Fibroblast of skin of right quadriceps (primary cell): ENCODE results near the gene DHRS11.

Experiments
- DNase-seq: peaks from one replicate; pipeline ENCODE4 v3.0.0-alpha.2; 2013

The DHRS11 gene

GRCh38 chr17:36591434-36592315, at the start of gene DHRS11:
DHRS11 (plus strand) TSS chr17:36591879; CDS start chr17:36592010, 131 bp downstream.
- DNase-seq, result peak; percentile 65

- no peak for DNase-seq
Measured at GRCh38 chr17:36542755-36543154, 48.9 kb upstream of the DHRS11 start.

GRCh38 chr17:36544044-36544306, 47.7 kb upstream of the DHRS11 start:
- peak; percentile 32 for DNase-seq

GRCh38 chr17:36544307-36545076, 47.2 kb upstream of the DHRS11 start, which contains the start of gene GGNBP2:
GGNBP2 (plus strand) TSS chr17:36544919; CDS start chr17:36545725, 806 bp downstream.
- peak; percentile 94 for DNase-seq

GRCh38 chr17:36545077-36545464, 46.6 kb upstream of the DHRS11 start:
- DNase-seq, result no peak

- DNase-seq, result peak; percentile 98
Measured at GRCh38 chr17:36545465-36546417, 45.9 kb upstream of the DHRS11 start.

GRCh38 chr17:36546418-36547093, 45.1 kb upstream of the DHRS11 start:
- no peak for DNase-seq

- no peak for DNase-seq
Measured at GRCh38 chr17:36547776-36548175, 43.9 kb upstream of the DHRS11 start.

- DNase-seq, result no peak
Measured at GRCh38 chr17:36550491-36551417, 40.9 kb upstream of the DHRS11 start.

- DNase-seq, result no peak
Measured at GRCh38 chr17:36553459-36553858, 38.2 kb upstream of the DHRS11 start.

GRCh38 chr17:36566081-36566480, 25.6 kb upstream of the DHRS11 start:
- no peak for DNase-seq

- no peak for DNase-seq
Measured at GRCh38 chr17:36575028-36575427, 16.7 kb upstream of the DHRS11 start.

- no peak for DNase-seq
Measured at GRCh38 chr17:36576793-36577192, 14.9 kb upstream of the DHRS11 start.

- DNase-seq, result no peak
Measured at GRCh38 chr17:36578671-36579070, 13.0 kb upstream of the DHRS11 start.

GRCh38 chr17:36583787-36584186, 7.9 kb upstream of the DHRS11 start:
- DNase-seq, result no peak

- no peak for DNase-seq
Measured at GRCh38 chr17:36586138-36586537, 5.5 kb upstream of the DHRS11 start.

GRCh38 chr17:36590082-36590481, 1.6 kb upstream of the DHRS11 start:
- no peak for DNase-seq

- no peak for DNase-seq
Measured at GRCh38 chr17:36592316-36592715, 637 bp downstream of the DHRS11 start.

GRCh38 chr17:36592716-36593321, 1.1 kb downstream of the DHRS11 start:
- DNase-seq, result no peak

GRCh38 chr17:36593656-36594316, 2.1 kb downstream of the DHRS11 start:
- no peak for DNase-seq
